GM12891 (cell line): ENCODE results near the gene FGF14.
"Not testable (repeated sequence)": the region's sequence is repeated elsewhere in the genome, so short reads cannot be mapped to it uniquely, and the experiment has no call there.

ENCODE experiments used
- DNase-seq: peaks from one replicate; pipeline ENCODE4 v3.0.0; 2011; ENCODE audit warnings: low spot score; ENCODE audit not compliant: insufficient read length
- FAIRE-seq: peaks from 2 replicates; lab custom pipeline; 2011; peaks lifted over from hg19 to GRCh38; lab: Jason Lieb, UNC
- PAX5 ChIP-seq: IDR thresholded peaks from 2 replicates; pipeline ENCODE4 v1.6.1; 2011; ENCODE audit warnings: low read length, moderate library complexity, mild to moderate bottlenecking; ENCODE audit not compliant: insufficient read depth, severe bottlenecking
- POLR2A ChIP-seq: IDR thresholded peaks from 2 replicates; pipeline ENCODE4 v1.6.1; 2011; ENCODE audit warnings: low read depth, low read length, control low read depth
- POLR2AphosphoS5 ChIP-seq: IDR thresholded peaks from 2 replicates; pipeline ENCODE4 v1.6.1; 2011; ENCODE audit warnings: low read depth, low read length, control low read depth
- POU2F2 ChIP-seq: IDR thresholded peaks from 2 replicates; pipeline ENCODE4 v1.6.1; 2011; ENCODE audit warnings: low read depth, mild to moderate bottlenecking, control low read depth, low read length, moderate library complexity
- SPI1 ChIP-seq: IDR thresholded peaks from 2 replicates; pipeline ENCODE4 v1.6.1; 2011; ENCODE audit warnings: low read depth, low read length, control low read depth
- TAF1 ChIP-seq: IDR thresholded peaks from 2 replicates; pipeline ENCODE4 v1.6.1; 2011; ENCODE audit warnings: low read depth, low read length, control low read depth

The FGF14 gene

GRCh38 chr13:101868585-101869469 lies 533.0 kb downstream of the FGF14 start:
- FAIRE-seq (no peak), DNase-seq (no peak)

GRCh38 chr13:101866889-101867581 lies 534.8 kb downstream of the FGF14 start:
- no peak for DNase-seq
- FAIRE-seq, result no peak
- no peak for TF ChIP-seq SPI1
- no peak for TF ChIP-seq POLR2AphosphoS5
- no peak for TF ChIP-seq POU2F2

More at GRCh38 chr13:101868585-101869469, 533.0 kb downstream of the FGF14 start:
- TF ChIP-seq POLR2AphosphoS5, result no peak
- TF ChIP-seq TAF1, result no peak
- no peak for TF ChIP-seq SPI1
- TF ChIP-seq PAX5, result no peak
- no peak for TF ChIP-seq POLR2A
- TF ChIP-seq POU2F2, result no peak

GRCh38 chr13:101858860-101859259 lies 543.0 kb downstream of the FGF14 start:
- TF ChIP-seq POLR2AphosphoS5, result no peak
- no peak for TF ChIP-seq PAX5
- no peak for TF ChIP-seq POU2F2
- no peak for TF ChIP-seq TAF1
- no peak for TF ChIP-seq POLR2A
- no peak for TF ChIP-seq SPI1
- FAIRE-seq (no peak), DNase-seq (no peak)

GRCh38 chr13:101846701-101847100 lies 555.1 kb downstream of the FGF14 start:
- DNase-seq (no peak), FAIRE-seq (no peak)
- TF ChIP-seq POU2F2, result no peak
- TF ChIP-seq TAF1, result no peak
- TF ChIP-seq POLR2AphosphoS5, result no peak
- TF ChIP-seq SPI1, result no peak
- no peak for TF ChIP-seq PAX5
- no peak for TF ChIP-seq POLR2A

- DNase-seq (no peak), FAIRE-seq (no peak)
- TF ChIP-seq PAX5 (no peak), SPI1 (no peak), POU2F2 (no peak), TAF1 (no peak), POLR2AphosphoS5 (no peak), POLR2A (no peak)
These were observed 555.6 kb downstream of the FGF14 start for GRCh38 chr13:101846249-101846648.

GRCh38 chr13:101845245-101846020 lies 556.4 kb downstream of the FGF14 start:
- FAIRE-seq (no peak), DNase-seq (no peak)
- TF ChIP-seq PAX5, result no peak
- no peak for TF ChIP-seq SPI1
- TF ChIP-seq POU2F2, result no peak
- no peak for TF ChIP-seq POLR2AphosphoS5
- TF ChIP-seq TAF1, result no peak
- TF ChIP-seq POLR2A, result no peak

GRCh38 chr13:101841698-101842097 lies 560.1 kb downstream of the FGF14 start:
- DNase-seq, result no peak
- TF ChIP-seq POU2F2 (no peak), PAX5 (no peak), POLR2A (no peak)
- no peak for FAIRE-seq

GRCh38 chr13:101838323-101838722 lies 563.5 kb downstream of the FGF14 start:
- DNase-seq (no peak), FAIRE-seq (no peak)
- TF ChIP-seq POU2F2, result no peak
- no peak for TF ChIP-seq POLR2A
- no peak for TF ChIP-seq TAF1
- no peak for TF ChIP-seq SPI1
- TF ChIP-seq PAX5, result no peak
- no peak for TF ChIP-seq POLR2AphosphoS5

GRCh38 chr13:101837778-101838177 lies 564.1 kb downstream of the FGF14 start:
- not testable (repeated sequence) for DNase-seq, FAIRE-seq
